Thyroid gland (tissue), 4 donors: ENCODE data around the gene APC.

Experiments used
- CTCF ChIP-seq, 6 experiments: fragments of 200-600 bp in 3 of 6; fragments of 450-650 bp in 3 of 6; sonication (generic) in 3 of 6; IDR thresholded peaks; one replicate each; pipeline ENCODE4 v1.5.1; 2016 to 2019; ENCODE audit warnings: antibody characterized with exemption in 6 of 6, mild to moderate bottlenecking in 2 of 6, inconsistent platforms in 1 of 6, moderate library complexity in 1 of 6
- POLR2A ChIP-seq, 2 donors: fragments of 450-650 bp; IDR thresholded peaks; one replicate each; pipeline ENCODE4 v1.6.1; 2017; ENCODE audit warnings: antibody characterized with exemption in 2 of 2, mild to moderate bottlenecking in 2 of 2, moderate library complexity in 1 of 2

GRCh38 chr5:112776301-112776856 is 38.7 kb downstream of the APC start:
- TF ChIP-seq CTCF (IDR thresholded peaks at IDR 0.05) (no peak), POLR2A (IDR thresholded peaks at IDR 0.05) (no peak)
